IMR-90 (cell line): ENCODE data around the gene FBXL16. TPM values are rescaled to one million over a fixed set of nuclear protein-coding genes. Genes with fewer than 3 reads are reported as not detected.

Source experiments
- ATAC-seq: fragments of 200-7000 bp; cut with Tn5 transposase; 2 replicates; pipeline ENCODE4 v1.9.1; 2020; ENCODE audit warnings: low read depth, mild to moderate bottlenecking, moderate library complexity
- BruUV-seq: library from RNA; stranded (reverse); fragments of 400-500 nt; replicated peaks from 2 replicates; lab custom pipeline; 2021; lab: Mats Ljungman, UMichigan
- CTCF ChIA-PET: fragments of 300-600 bp; formaldehyde crosslinking; extraction: SDS; loops from one replicate; lab custom pipeline; 2021; ENCODE audit warnings: antibody characterized with exemption; lab: Yijun Ruan, JAX
- POLR2A ChIA-PET: fragments of 300-600 bp; sonication (Branson Sonifier 250); formaldehyde crosslinking; loops from one replicate; lab custom pipeline; 2022; ENCODE audit warnings: antibody characterized with exemption; ENCODE audit not compliant: unreplicated experiment; lab: Charles Lee
- DNase-seq: peaks from one replicate; pipeline ENCODE4 v3.0.0; 2013
- H2AFZ ChIP-seq: replicated peaks from 2 replicates; pipeline ENCODE3; 2013; ENCODE audit warnings: low read length, mild to moderate bottlenecking; ENCODE audit not compliant: poor library complexity
- H2AK5ac ChIP-seq: 2 replicates; pipeline ENCODE4 v1.6.1; 2013; ENCODE audit warnings: low read depth, low read length, inconsistent platforms
- H2AK9ac ChIP-seq: replicated peaks from 2 replicates; pipeline ENCODE3; 2013; ENCODE audit warnings: mild to moderate bottlenecking, low read depth, low read length, moderate library complexity; ENCODE audit not compliant: poor library complexity
- H2BK120ac ChIP-seq: 2 replicates; pipeline ENCODE4 v1.6.1; 2013; ENCODE audit warnings: low read depth, low read length, inconsistent platforms
- H2BK15ac ChIP-seq: 3 replicates; pipeline ENCODE4 v1.6.1; 2013; ENCODE audit warnings: low read depth, low read length, inconsistent platforms
- H2BK20ac ChIP-seq: 2 replicates; pipeline ENCODE4 v1.6.1; 2013; ENCODE audit warnings: low read depth, mild to moderate bottlenecking, inconsistent platforms, low read length, moderate library complexity
- H2BK5ac ChIP-seq: 2 replicates; pipeline ENCODE4 v1.6.1; 2013; ENCODE audit warnings: mild to moderate bottlenecking, low read depth, low read length, inconsistent platforms; ENCODE audit not compliant: poor library complexity, severe bottlenecking
- H3K14ac ChIP-seq: replicated peaks from 2 replicates; pipeline ENCODE4 v1.6.1; 2013; ENCODE audit warnings: low read depth, low read length, inconsistent platforms
- H3K18ac ChIP-seq: 2 replicates; pipeline ENCODE4 v1.6.1; 2013; ENCODE audit warnings: low read depth, low read length, control low read depth
- H3K23ac ChIP-seq: 2 replicates; pipeline ENCODE4 v1.6.1; 2013; ENCODE audit warnings: low read depth, low read length, inconsistent platforms
- H3K27ac ChIP-seq: 2 replicates; pipeline ENCODE4 v1.5.1; 2013; ENCODE audit warnings: mild to moderate bottlenecking, control low read depth, low read length; ENCODE audit not compliant: insufficient read depth
- H3K27me3 ChIP-seq: 2 replicates; pipeline ENCODE4 v1.6.1; 2013; ENCODE audit warnings: low read length; ENCODE audit not compliant: control insufficient read depth, insufficient read depth
- H3K36me3 ChIP-seq: 2 replicates; pipeline ENCODE4 v1.6.1; 2013; ENCODE audit warnings: low read length, mixed read lengths; ENCODE audit not compliant: control insufficient read depth, insufficient read depth
- H3K4ac ChIP-seq: 2 replicates; pipeline ENCODE4 v1.6.1; 2013; ENCODE audit warnings: low read depth, low read length, inconsistent platforms
- H3K4me1 ChIP-seq: 2 replicates; pipeline ENCODE4 v1.6.1; 2013; ENCODE audit warnings: low read length, mixed read lengths; ENCODE audit not compliant: control insufficient read depth, insufficient read depth
- H3K4me2 ChIP-seq: 2 replicates; pipeline ENCODE4 v1.6.1; 2013; ENCODE audit warnings: low read depth, mild to moderate bottlenecking, control low read depth, low read length, moderate library complexity
- H3K4me3 ChIP-seq: 2 replicates; pipeline ENCODE4 v1.5.1; 2013; ENCODE audit warnings: low read depth, mild to moderate bottlenecking, control low read depth, low read length, moderate library complexity; ENCODE audit not compliant: insufficient read depth
- H3K56ac ChIP-seq: 2 replicates; pipeline ENCODE4 v1.6.1; 2013; ENCODE audit warnings: low read length, inconsistent platforms; ENCODE audit not compliant: insufficient read depth; ENCODE audit errors: extremely low read depth
- H3K79me1 ChIP-seq, 2 experiments: 2 replicates each; pipeline ENCODE4 v1.6.1; 2013; ENCODE audit warnings: low read length in 2 of 2, inconsistent platforms in 1 of 2, low read depth in 1 of 2
- H3K9ac ChIP-seq: 2 replicates; pipeline ENCODE4 v1.6.1; 2013; ENCODE audit warnings: low read depth, low read length, control low read depth
- H3K9me1 ChIP-seq: 2 replicates; pipeline ENCODE4 v1.6.1; 2013; ENCODE audit warnings: low read length, inconsistent platforms; ENCODE audit not compliant: insufficient read depth
- H3K9me3 ChIP-seq: 2 replicates; pipeline ENCODE4 v1.6.1; 2013; ENCODE audit warnings: low read length; ENCODE audit not compliant: control insufficient read depth, insufficient read depth
- H4K20me1 ChIP-seq: 2 replicates; pipeline ENCODE4 v1.6.1; 2013; ENCODE audit warnings: low read length, inconsistent platforms; ENCODE audit not compliant: insufficient read depth
- H4K5ac ChIP-seq: 2 replicates; pipeline ENCODE4 v1.6.1; 2013; ENCODE audit warnings: mild to moderate bottlenecking, low read depth, low read length, control low read depth
- H4K8ac ChIP-seq, 2 experiments: 2 replicates each; pipeline ENCODE4 v1.6.1; 2013; ENCODE audit warnings: low read depth in 2 of 2, low read length in 2 of 2, control low read depth in 1 of 2, inconsistent platforms in 1 of 2
- H4K91ac ChIP-seq: 2 replicates; pipeline ENCODE4 v1.6.1; 2013; ENCODE audit warnings: low read depth, low read length, inconsistent platforms; ENCODE audit not compliant: insufficient read depth
- BHLHE40 ChIP-seq: fragments of 150-350 bp; IDR thresholded peaks from 2 replicates; pipeline ENCODE4 v1.6.1; 2016; ENCODE audit warnings: mild to moderate bottlenecking, low read depth, low read length
- CHD1 ChIP-seq: IDR thresholded peaks from 2 replicates; pipeline ENCODE4 v1.6.1; 2012; ENCODE audit warnings: low read depth, low read length, improper control_type of control experiment
- FOS ChIP-seq: fragments of 150-350 bp; IDR thresholded peaks from 2 replicates; pipeline ENCODE4 v1.6.1; 2016; ENCODE audit warnings: low read depth, low read length
- MAFK ChIP-seq: IDR thresholded peaks from 2 replicates; pipeline ENCODE4 v1.6.1; 2012; ENCODE audit warnings: low read depth, low read length, improper control_type of control experiment
- MAZ ChIP-seq: IDR thresholded peaks from 2 replicates; pipeline ENCODE4 v1.6.1; 2012; ENCODE audit warnings: low read depth, mild to moderate bottlenecking, low read length, improper control_type of control experiment, moderate library complexity, borderline replicate concordance
- NFE2L2 ChIP-seq: fragments of 150-350 bp; IDR thresholded peaks from 2 replicates; pipeline ENCODE4 v1.6.1; 2016; ENCODE audit warnings: low read depth, mild to moderate bottlenecking, low read length
- POLR2A ChIP-seq: IDR thresholded peaks from 2 replicates; pipeline ENCODE4 v1.6.1; 2012; ENCODE audit warnings: mild to moderate bottlenecking, low read depth, low read length
- RCOR1 ChIP-seq: IDR thresholded peaks from 2 replicates; pipeline ENCODE4 v1.6.1; 2012; ENCODE audit warnings: mild to moderate bottlenecking, low read length, improper control_type of control experiment; ENCODE audit not compliant: insufficient replicate concordance
- RFX5 ChIP-seq: IDR thresholded peaks from 2 replicates; pipeline ENCODE4 v1.8.0; 2012; ENCODE audit warnings: low read depth, mild to moderate bottlenecking, low read length, moderate library complexity
- WGBS, 2 experiments: methylation state at CpG; one replicate each; pipeline versions ENCODE4 v1.1.5 to v1.1.7; 2013; ENCODE audit warnings: missing lambda C conversion rate in 2 of 2; ENCODE audit not compliant: insufficient read length in 1 of 2; ENCODE audit errors: extremely low coverage in 2 of 2; 5-methylcytosine and 5-hydroxymethylcytosine counted together
- dilution Hi-C: fragments of 300-500 bp; cut with HindIII; formaldehyde crosslinking; loops from one replicate; pipeline ENCODE4 v1.14.3; 2018; ENCODE audit warnings: low sequenced_read_pairs; ENCODE audit not compliant: unreplicated experiment
- in situ Hi-C: fragments of 300-500 bp; cut with MboI; formaldehyde crosslinking; loops from 3 replicates; pipeline ENCODE4 v1.14.3; 2019; ENCODE audit warnings: low sequenced_read_pairs, inconsistent platforms, mixed read lengths
- intact Hi-C: fragments of 100-400 bp; cut with micrococcal nuclease; formaldehyde crosslinking; loops from 2 replicates; pipeline ENCODE4 v1.10.0; 2022
- polyA plus RNA-seq, 3 experiments: library from polyadenylated mRNA; depleted of rRNA; stranded (reverse); fragments of >200 nt; gene quantifications; 2 replicates each; pipeline ENCODE4 v1.2.3, GENCODE V29; 2012; ENCODE audit warnings: low replicate concordance in 1 of 3
- total RNA-seq: library from RNA; depleted of rRNA; stranded (reverse); fragments of >200 nt; gene quantifications from 2 replicates; pipeline ENCODE4 v1.2.3, GENCODE V29; 2012
- TF ChIP-seq, protein P1 (sequence below): conservative IDR thresholded peaks from 2 replicates; pipeline ENCODE4 v1.5.1; 2012; ENCODE audit warnings: mild to moderate bottlenecking, low read depth, low read length, improper control_type of control experiment
- TF ChIP-seq, protein P2 (sequence below): fragments of 150-350 bp; IDR thresholded peaks from 2 replicates; pipeline ENCODE4 v1.6.1; 2017; ENCODE audit warnings: mild to moderate bottlenecking, antibody characterized with exemption, low read length, low read depth

The FBXL16 gene
- total and polyA plus RNA-seq, 2 of the 4 experiments (the other 2 are of a cell fraction), result 0.18 to 2.2 TPM

DNA sequence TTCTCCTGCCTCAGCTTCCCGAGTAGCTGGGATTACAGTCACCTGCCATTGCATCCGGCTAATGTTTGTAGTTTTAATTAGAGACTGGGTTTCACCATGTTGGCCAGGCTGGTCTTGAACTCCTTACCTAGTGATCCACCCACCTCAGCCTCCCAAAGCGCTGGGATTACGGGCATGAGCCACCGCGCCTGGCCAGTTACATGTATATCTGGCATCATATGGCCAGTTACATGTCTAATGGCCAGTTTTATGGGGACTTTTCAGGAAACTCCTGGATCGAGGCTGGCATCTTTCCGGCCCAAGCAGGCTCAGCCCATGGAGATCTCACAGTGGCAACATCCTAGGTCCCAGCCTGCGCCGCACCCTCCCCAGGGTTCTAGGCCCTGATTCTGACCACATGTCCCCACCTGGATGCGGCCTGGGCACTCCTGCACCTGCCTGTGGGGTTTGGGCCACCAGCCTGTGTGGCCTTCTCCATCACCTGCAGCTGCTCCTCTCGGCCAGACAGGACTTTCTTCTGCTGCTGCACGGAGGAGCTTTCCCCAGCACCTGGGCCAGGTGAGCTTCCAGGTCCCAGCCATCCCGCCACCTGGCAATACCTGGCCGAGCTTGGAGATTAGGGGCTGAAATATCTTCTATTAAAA, 36.5 kb upstream of the FBXL16 start:
- no peak overlapping the region for H2BK5ac ChIP-seq
- no peak overlapping the region for H3K4me3 ChIP-seq
- H2BK120ac ChIP-seq, result no peak overlapping the region
- no peak overlapping the region for H2AK9ac ChIP-seq
- ChIA-PET CTCF (interaction anchor here (0.6 kb wide), 1 partner anchor 43 kb away, joined by 3 read pairs; no protein-coding TSS in a partner anchor), POLR2A (no interaction called here)
- no peak overlapping the region for H3K9ac ChIP-seq
- in situ Hi-C loops (no loop called here), intact Hi-C loops (loop anchor here (5.0 kb wide), 1 partner anchor 45 kb away; the partner anchor contains the start of genes CHTF18 and RPUSD1), dilution Hi-C loops (no loop called here)
- BruUV-seq, result no TSS peak
- no peak overlapping the region for H2AFZ ChIP-seq
- no peak for ATAC-seq
- H3K27me3 ChIP-seq, result no peaks in the 10 kb centered on the region
- H3K4me2 ChIP-seq, result no peak overlapping the region
- H2BK20ac ChIP-seq, result no peak overlapping the region
- no peak overlapping the region for H4K8ac ChIP-seq
- no peak overlapping the region for H3K4ac ChIP-seq
- H3K18ac ChIP-seq, result no peak overlapping the region
- H3K14ac ChIP-seq, result no peak overlapping the region
- H2BK15ac ChIP-seq, result no peak overlapping the region
- H3K27ac ChIP-seq, result no peak overlapping the region
- peaks cover 7 to 18% of the 10 kb centered on the region in 2 experiments for H3K79me1 ChIP-seq
- no peak overlapping the region for H3K56ac ChIP-seq
- no peaks in the 10 kb centered on the region for H3K9me3 ChIP-seq
- 93% methylated on average over 7 of the region's 15 CpGs; no CpG with 5 or more reads in 1 of the 2 experiments for WGBS, 2 experiments
- no peak for DNase-seq
- H4K20me1 ChIP-seq, result 0 out of 2 replicates have a peak, but pooled peaks cover 5% of the 10 kb centered on the region
- no peak overlapping the region for H3K23ac ChIP-seq
- no peak overlapping the region for H2AK5ac ChIP-seq
- H3K4me1 ChIP-seq, result peaks cover 5% of the 10 kb centered on the region; the same call in 1 of the 2 replicates
- peaks cover 4% of the 10 kb centered on the region; the same call in 1 of the 2 replicates for H3K9me1 ChIP-seq
- TF ChIP-seq MAZ (no peak), RFX5 (no peak), CHD1 (no peak), RCOR1 (no peak), BHLHE40 (no peak), FOS (no peak), POLR2A (no peak), MAFK (no peak), NFE2L2 (no peak)
- TF ChIP-seq, protein P1, sequence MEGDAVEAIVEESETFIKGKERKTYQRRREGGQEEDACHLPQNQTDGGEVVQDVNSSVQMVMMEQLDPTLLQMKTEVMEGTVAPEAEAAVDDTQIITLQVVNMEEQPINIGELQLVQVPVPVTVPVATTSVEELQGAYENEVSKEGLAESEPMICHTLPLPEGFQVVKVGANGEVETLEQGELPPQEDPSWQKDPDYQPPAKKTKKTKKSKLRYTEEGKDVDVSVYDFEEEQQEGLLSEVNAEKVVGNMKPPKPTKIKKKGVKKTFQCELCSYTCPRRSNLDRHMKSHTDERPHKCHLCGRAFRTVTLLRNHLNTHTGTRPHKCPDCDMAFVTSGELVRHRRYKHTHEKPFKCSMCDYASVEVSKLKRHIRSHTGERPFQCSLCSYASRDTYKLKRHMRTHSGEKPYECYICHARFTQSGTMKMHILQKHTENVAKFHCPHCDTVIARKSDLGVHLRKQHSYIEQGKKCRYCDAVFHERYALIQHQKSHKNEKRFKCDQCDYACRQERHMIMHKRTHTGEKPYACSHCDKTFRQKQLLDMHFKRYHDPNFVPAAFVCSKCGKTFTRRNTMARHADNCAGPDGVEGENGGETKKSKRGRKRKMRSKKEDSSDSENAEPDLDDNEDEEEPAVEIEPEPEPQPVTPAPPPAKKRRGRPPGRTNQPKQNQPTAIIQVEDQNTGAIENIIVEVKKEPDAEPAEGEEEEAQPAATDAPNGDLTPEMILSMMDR, result no peak
- TF ChIP-seq, protein P2, sequence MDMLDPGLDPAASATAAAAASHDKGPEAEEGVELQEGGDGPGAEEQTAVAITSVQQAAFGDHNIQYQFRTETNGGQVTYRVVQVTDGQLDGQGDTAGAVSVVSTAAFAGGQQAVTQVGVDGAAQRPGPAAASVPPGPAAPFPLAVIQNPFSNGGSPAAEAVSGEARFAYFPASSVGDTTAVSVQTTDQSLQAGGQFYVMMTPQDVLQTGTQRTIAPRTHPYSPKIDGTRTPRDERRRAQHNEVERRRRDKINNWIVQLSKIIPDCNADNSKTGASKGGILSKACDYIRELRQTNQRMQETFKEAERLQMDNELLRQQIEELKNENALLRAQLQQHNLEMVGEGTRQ, result no peak
- no peak overlapping the region for H4K5ac ChIP-seq
- no peak overlapping the region for H4K91ac ChIP-seq
- H3K36me3 ChIP-seq, result peaks cover 6% of the 10 kb centered on the region; the same call in 1 of the 2 replicates
